HG03108 (cell line): Measurements from ENCODE around the gene ADAMTS17.
"Not testable (repeated sequence)": the region's sequence is repeated elsewhere in the genome, so short reads cannot be mapped to it uniquely, and the experiment has no call there.

Experiments used
- ATAC-seq: cut with Tn5 transposase; IDR thresholded peaks from one replicate; pipeline ENCODE4 v1.9.1; 2021; ENCODE audit warnings: moderate library complexity; ENCODE audit not compliant: unreplicated experiment

The ADAMTS17 gene

DNA sequence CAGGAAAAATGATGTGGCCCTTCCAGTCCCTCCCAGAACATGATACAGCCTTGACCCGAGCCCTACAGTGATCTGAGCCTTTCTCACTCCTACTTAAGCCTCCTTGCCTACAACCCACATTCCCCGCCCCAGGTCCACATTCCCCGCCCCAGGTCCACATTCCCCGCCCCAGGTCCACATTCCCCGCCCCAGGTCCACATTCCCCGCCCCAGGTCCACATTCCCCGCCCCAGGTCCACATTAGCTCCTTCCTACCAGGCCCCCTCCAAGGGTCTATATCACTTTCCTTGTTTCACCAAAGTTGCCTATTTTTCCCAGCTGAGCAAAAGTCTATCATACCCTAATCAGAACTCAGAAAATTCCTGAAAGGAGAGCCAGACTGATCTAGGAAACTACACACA, 2.3 kb downstream of the ADAMTS17 start:
- ATAC-seq, result not testable (repeated sequence)

DNA sequence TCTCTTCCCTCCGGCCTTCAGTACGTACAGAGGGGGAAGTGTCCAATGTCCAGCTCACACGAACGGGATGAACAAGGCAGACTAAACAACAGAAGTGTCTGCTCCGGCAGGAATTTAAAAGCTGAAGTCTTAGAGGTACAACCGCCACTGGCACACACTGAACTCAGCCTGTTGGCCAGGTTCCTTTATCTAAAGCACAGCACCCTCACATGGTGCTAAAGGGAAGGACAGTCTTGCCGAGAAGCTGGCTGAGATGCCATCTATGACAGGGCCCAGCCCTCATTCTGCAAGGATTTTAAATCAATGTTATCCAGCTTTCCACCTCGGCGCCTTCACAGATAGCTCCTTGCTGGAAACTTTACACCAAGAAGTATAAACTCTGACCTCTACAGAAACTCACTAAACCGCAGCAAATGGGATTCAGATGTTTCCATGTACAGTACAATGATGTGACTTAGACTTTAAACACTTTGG, 2.8 kb downstream of the ADAMTS17 start:
- ATAC-seq, result no peak

DNA sequence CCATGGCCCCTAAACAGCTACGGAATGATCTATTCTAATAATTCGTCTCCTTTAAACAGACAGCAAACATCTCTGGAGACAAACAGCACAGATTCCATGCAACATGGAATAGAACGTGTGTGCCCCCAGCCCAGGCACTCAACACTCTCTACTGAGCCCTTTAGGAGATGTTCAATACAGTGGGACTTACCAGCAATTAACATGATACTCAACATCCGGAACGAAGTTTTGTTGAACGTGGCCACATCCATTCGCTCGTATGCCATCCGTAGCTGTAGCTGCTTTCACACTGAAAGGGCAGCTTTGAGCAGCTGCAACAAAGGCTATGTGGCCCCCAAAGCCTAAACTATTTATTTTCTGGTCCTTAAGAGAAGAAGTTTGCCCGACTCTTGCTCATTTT, 3.5 kb downstream of the ADAMTS17 start:
- no peak for ATAC-seq

DNA sequence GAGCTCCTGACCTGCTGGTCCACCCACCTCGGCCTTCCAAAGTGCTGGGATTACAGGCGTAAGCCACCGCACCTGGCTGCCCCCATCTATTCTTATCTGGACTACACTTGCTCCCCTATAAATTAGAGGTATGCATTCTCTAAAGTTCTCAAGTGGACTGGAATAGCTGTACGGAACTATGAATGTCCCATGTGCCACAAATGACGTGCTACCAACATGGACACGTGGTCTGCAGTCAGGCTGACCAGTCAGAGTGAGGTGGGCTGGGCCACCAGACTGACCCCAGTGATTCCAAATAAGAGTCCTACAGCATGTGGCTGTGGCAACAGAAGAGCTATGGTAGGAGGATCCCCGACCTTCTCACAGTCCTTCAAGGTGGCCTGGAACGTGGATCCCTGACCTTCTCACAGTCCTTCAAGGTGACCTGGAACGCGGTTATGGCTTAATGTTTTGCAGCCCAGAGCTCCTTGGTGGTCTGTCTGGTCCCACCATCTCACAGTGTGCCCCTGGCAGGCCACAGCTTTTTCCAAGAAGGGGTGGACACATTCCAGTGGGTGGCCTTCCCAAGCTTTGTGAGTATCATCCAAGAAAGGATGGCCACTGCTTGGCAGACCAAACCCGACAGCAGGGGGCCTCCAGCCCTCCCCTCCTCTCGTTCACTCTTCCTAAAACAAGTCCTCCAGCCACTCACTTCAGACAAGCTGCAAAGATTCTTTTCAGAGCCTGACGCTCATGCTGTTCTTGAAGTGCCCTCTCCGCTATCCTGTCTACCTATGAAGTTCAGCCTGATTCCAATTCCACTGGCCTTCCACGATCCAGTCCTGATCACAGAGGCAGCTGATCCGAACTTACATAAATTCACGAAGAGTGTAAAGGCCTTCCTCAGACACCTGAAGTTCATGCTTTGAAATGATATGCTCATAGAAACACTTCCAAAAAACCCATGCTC, 4.4 kb downstream of the ADAMTS17 start:
- ATAC-seq, result no peak

DNA sequence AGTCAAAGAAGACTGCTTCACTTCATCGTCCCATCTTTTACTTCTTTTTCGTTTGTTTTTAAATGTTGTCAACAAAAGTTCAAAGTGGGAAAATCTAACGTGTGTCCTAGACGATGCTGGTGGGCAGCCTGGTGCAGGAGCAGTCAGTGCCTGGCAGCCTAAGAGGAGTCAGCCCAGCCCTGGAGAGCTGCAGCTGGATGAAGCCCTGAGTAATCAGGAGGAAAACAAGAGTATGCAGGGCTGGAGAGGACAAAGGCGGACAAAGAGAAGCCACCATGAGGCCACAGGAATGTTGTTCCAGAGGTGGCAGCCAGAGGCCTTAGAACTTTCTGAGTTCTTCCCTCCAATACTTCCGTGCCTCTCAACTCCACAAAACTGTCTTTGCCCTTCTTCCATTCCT, 5.7 kb downstream of the ADAMTS17 start:
- no peak for ATAC-seq

DNA sequence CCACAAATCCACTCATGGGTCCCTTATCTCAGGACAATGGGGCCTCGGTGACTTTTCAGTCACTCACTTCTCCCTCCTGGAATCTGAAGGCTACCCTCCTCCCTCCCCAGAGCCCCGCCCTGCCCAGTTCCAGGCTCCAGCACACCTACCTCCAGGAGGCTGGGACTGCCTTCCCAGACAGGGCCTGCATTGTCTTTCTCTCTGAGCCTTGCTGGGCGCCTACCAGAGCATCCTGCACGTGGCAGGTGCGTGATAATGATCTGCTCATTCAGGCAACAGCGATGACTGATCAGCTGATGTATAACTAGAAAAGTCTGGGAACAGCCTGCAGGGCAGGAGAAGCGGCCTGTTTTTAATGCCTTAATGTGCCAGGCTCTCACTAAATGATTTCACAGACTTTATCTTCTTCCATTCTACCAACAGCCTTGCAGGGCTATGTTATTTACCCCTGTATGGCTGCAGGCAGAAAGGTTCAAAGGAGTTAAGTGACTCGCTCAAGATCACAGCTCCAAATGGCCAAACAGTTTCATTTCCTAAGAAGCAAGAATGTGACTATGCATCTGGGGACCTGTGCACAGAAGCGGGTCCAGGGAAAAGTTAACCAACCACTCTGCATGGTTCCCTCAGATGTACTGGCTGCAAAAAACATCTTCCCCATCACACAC, 6.3 kb downstream of the ADAMTS17 start:
- no peak for ATAC-seq

DNA sequence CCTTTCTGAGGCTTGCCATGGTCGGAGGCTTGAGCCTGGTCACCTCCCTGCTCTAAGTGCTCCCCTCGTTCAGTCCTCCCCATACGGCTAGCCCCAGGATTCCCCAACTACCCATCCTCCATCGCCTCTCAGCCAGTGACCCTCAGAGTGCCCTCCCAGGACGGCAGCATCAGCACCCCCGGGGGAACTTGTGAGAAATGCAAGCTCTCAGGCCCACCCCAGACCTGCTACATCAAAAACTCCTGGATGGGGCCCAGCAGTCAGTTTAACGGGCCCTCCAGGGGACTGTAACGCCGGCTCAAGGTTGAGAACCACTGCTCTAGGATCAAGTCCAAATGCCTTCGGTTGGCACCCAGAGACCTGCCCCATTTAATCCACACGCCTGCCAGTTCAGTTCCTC, 6.9 kb downstream of the ADAMTS17 start:
- ATAC-seq, result no peak

DNA sequence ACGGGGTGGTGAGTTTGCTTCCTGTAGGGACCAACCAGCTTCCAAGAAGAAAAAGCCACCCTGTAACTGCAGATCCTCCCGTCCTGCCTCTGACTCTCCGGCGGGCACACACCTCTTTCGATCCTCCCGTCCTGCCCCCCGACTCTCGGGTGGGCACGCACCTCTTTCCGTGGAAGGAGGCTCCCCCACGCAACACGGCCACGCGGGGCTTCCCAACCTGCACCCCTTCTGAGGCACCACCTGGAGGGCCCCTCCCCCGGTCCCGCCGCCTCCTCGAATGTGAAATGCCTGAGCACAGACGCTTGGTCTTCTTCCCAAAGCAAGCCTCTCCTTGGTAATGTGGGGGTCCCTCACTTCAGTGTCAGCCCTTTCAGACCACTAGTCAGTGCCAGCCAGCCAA, 7.3 kb downstream of the ADAMTS17 start:
- no peak for ATAC-seq

DNA sequence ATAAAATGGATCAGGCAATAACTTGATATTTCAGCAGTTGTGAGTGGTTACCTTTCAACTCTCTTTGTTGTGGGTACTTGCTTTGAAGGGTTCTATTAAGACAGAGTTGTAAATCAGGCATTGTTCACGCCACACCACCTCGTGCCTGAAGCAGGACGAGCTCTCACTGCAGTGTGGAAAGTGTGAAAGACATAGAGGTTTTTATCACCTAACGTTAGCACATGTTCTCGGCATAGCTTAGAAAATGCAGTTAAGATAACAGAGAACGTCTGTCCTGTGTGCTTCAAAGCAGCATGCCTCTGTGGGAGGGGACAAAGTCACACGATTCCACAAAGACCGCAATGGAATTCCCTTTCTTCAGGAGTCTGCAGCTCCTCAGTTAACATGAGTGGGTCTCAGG, 7.8 kb downstream of the ADAMTS17 start:
- ATAC-seq, result no peak

DNA sequence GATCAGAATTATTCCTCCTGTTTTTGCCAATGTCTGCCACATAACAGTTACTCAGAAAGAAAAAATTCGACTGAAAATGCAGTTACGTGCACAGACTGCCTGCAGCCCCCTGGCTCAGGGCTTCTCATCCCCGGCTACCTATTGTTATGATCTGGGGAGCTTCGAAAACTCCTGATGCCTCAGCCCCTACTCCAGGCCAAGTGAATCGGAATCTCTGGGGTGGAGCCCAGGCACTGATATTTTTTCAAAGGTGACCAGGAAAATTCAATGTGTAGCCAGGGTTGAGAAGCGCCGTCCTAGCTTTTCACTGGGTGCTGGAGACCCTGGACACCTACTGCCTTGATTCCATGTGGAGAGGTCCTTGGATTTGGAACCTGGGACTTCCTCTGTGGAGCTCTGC, 8.5 kb downstream of the ADAMTS17 start:
- no peak for ATAC-seq

DNA sequence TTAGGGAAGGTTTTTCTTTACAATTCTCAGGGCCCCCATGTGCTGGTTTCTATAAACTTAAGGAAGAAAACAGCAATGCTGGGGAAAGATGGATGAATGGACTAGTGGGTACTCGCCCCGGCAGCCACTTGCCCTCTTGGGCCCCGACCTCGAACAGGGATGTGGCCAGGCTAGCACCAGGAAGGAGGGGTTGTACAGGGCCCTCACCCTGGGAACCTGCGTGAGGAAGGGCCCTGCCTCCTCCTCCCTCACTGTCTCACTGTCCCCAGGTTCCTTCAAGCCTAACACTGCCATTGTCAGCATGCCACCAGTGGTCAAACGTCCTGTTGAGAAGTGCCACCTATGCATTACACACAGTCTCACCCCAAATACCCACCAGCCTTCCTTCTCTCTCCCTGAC, 9.1 kb downstream of the ADAMTS17 start:
- ATAC-seq, result no peak

DNA sequence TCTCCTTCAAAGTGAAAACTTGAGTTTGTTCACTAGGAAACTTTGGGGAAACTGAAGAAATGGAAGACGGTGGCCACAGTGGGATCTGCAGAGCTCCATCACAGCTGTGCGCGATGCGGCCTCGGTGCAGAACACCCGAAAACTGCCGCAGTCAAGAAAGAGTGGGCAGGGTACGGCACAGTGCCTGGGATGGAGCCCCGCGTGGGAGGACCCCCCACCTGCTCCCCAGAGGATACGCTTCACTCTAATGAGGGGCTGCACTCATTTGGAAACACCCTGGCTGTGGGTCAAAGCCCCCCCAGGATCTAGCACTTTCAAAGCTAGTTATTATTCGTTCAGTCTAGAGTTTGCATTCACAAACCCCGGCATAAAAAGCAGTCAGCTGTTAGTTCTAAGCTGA, 9.5 kb downstream of the ADAMTS17 start:
- no peak for ATAC-seq

DNA sequence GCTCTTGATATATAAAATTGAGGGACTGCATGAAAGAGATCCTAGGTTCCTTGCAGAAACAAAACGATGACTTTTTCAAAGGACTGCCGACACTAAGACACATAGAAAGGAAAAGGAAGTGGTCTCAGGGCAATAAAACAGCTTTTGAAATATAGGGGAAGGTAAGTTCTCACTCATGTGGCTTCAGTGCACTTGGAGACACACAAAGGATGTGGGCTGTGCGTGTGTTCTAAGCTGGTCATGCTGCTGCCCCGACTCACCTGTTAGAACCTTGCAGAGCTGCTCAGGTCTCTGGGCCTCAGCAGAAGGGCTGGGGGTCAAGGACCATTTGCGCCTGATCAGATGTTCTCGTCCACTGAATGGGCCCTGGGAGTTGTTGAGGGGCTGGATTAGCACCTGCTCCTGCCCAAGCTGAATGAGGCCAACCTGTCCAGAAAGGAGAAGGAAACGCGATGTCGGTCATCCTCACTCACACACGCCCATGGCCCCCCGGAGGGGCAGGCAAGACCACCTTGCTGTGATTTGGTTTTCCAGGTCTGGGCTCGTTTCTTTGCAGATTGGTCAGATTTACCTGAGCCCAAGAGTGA, 11.1 kb downstream of the ADAMTS17 start:
- no peak for ATAC-seq

DNA sequence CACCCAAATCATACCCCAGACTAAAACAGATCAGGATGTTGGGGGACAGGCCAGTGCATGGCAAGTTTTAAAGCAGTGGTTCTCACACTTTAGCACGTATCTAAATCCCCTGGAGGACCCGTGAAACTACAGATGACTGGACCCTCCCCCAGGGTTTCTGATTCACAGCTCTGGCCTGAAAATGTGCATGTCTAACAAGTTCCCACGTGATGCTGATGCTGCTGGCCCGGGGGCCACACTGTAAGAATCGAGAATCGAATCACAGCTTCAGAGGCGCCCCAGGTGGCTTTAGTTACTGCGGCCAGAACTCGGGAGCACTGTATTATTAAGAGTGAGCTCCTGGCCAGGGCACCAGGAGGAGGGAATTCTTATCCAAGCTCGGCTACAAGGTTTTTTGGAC, 11.6 kb downstream of the ADAMTS17 start:
- no peak for ATAC-seq

DNA sequence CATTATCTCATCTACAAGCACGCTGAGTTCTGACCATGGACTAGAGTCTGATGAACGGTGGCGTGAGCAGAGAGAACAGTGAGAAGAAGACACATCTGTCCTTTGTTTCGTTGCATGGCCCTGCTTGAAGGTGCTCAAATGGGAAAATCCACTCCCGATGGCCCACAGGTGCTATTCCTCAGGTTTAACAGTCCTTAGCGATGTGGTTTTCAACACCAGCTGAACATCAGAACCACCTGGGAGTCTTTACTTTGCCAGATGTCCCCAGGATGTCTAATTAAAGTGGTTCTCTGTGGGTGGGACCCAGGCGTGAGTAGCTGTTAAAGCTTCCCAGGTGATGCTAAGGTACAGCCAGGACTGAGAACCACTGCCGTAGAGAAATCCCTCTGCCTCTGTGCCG, 13.0 kb downstream of the ADAMTS17 start:
- no peak for ATAC-seq

DNA sequence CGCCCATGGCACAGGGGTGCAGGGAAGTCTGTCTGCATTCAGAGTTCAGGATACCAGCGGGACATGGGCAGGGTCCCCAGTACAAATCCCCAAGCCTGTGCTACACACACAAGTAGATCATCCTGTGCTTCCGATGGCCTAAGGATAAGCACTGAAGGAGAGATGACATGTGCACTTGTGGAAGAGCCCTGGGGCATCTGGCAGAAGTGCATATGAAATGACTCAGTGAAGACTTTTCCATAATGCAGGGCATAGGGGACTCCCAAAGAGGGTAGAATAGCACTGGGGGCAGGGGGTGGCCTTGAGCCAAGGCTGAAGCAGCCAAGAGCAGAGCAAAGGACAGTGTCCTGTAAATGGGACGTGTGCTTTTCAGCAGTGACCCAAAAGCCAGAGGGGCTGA, 22.9 kb downstream of the ADAMTS17 start:
- ATAC-seq, result no peak

DNA sequence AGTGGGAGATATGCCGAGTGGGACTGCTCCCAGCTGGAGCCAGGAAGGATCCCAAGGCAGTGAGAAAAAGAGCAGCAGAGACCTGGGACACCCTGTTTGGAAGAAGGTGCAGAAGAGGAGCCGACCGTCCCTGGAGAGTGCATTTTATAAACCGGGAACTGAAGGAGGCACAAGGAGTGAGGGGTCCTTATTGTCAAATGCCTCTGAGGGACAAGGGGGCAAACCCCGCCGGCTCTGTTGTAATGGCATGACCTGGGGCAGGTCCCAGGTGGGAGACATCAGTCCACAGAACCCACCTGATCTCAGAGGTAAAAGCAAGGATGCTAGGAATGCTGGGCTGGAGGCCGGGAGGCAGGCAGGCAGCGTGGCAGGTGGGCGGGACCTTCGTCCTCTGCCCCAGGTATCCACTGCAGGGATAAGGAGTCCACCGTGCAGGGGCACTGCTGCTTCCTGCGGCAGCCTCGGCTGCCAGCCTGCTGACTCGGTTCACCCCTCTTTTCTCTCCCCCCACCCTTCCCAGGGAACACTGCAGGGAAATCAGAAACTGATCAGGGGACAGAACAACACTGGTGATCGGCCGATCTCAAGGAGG, 26.9 kb downstream of the ADAMTS17 start:
- ATAC-seq, result no peak

DNA sequence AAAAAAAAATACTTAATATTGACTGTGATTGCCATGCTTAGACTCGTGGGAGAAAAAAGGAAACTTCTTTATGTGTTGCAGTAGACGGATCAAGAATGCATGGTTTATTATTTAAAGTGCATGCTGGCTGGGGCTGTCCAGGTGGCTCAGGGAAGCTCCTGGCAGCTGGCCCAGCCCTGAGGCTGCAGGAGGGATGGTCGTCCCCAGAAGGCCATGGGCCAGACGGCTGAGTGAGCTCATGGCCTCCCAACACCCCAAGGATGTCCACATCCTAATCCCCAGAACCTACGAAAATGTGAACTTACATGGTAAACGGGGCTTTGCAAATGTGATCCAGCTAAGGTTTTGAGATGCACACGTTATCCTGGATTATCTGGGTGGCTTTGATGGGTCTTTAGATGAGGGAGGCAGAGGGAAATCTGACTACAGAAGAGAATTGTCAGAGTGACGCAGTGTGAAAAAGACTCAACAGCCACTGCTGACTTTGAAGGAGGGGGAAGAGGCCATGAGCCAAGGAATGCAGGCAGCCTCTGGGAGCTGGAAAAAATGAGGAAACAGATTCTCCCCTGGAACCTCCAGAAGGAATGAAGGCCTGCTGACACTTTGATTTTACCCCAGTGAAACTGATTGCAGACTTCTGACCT, 29.8 kb downstream of the ADAMTS17 start:
- no peak for ATAC-seq

DNA sequence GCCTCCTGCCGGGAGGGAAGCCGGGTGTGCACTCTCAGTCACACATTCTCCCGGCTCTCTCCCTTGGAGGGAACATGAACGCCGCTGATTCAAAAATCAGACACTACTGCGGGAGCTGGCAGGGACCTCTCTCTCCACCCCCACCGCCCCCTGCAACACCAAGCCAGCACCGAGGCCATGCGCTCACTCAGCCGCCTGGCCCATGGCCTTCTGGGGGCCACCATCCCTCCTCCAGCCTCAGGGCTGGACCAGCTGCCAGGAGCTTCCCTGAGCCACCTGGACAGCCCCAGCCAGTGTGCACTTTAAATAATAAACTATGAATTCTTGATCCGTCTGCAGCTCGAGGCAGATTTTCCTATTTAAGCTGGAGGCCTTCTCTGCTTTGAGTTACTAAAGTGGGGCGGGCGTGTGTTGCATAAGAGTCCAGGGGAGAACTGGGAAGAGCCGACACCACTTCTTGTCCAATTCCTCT, 30.6 kb downstream of the ADAMTS17 start:
- ATAC-seq, result no peak

DNA sequence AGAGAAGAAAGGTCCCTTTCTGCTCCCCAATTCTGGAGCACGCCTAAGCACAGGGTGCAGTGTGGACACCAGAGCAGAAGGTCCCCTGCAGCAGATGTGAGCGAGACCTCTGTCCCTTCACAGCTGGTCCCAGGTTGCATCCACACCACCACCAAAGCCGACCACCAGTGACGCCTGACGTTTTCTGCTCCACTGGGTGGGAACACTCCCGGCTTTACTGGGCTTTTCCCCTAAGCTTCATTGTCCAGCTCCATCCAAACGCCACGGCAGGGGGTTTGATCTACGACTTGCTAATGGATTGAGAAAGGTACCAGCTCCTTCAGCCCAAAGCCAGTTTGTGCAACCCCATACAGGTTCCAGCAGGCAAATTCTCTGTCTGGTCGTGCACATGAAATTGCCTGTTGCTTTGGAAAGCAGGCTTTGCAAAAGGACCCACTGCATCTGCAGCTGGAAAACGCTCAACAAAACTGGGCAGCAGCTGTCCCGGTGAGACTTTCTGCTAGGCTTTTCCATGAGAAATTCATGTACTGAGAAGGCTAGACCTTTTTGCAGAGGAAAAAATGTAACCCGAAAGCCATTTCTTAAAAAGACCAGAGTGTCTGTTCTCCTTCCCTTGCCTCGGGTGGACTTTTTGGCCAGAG, 31.1 kb downstream of the ADAMTS17 start:
- ATAC-seq, result no peak
